Vagina (tissue), 2 donors: Measurements from ENCODE around the gene LONRF2.

Experiments
- CTCF ChIP-seq, 3 experiments: fragments of 450-650 bp in 2 of 3; fragments of 200-600 bp in 1 of 3; sonication (generic) in 1 of 3; IDR thresholded peaks; one replicate each; pipeline ENCODE4 v1.5.1; 2017 to 2019; ENCODE audit warnings: antibody characterized with exemption in 3 of 3, mild to moderate bottlenecking in 2 of 3, moderate library complexity in 2 of 3
- POLR2AphosphoS5 ChIP-seq, 2 donors: sonication (generic); formaldehyde crosslinking; IDR thresholded peaks; one replicate each; pipeline ENCODE4 v1.9.0; 2017; ENCODE audit warnings: antibody characterized with exemption in 2 of 2, mild to moderate bottlenecking in 2 of 2, low read depth in 1 of 2; ENCODE audit not compliant: insufficient read depth in 1 of 2

- TF ChIP-seq POLR2AphosphoS5 (IDR thresholded peaks at IDR 0.05; ENCODE audit: insufficient read depth in 1 of 2, low read depth in 1 of 2) = no peak
- TF ChIP-seq CTCF (IDR thresholded peaks at IDR 0.05) = no peak
Observed at GRCh38 chr2:100352521-100352920, 30.2 kb upstream of the LONRF2 start.
